Spinal cord (tissue), 10 donors: ENCODE data around the gene GRK4. TPM values are rescaled to one million over a fixed set of nuclear protein-coding genes. Genes with fewer than 3 reads are reported as not detected.

Source experiments
- DNase-seq, 6 donors: peaks; one replicate each; pipeline versions ENCODE4 v3.0.0 to v3.0.0-alpha.2; 2013 to 2015; ENCODE audit warnings: low spot score in 6 of 6, low read depth in 4 of 6
- H3K27ac ChIP-seq: one replicate; pipeline ENCODE4 v1.5.1; 2013; ENCODE audit warnings: low read depth, low read length, control low read depth
- H3K27me3 ChIP-seq: one replicate; pipeline ENCODE4 v1.6.1; 2013; ENCODE audit warnings: low read length; ENCODE audit not compliant: control insufficient read depth, insufficient read depth
- H3K36me3 ChIP-seq: one replicate; pipeline ENCODE4 v1.6.1; 2013; ENCODE audit warnings: low read length; ENCODE audit not compliant: control insufficient read depth, insufficient read depth
- H3K4me1 ChIP-seq: one replicate; pipeline ENCODE4 v1.6.1; 2013; ENCODE audit warnings: low read length; ENCODE audit not compliant: control insufficient read depth, insufficient read depth
- H3K4me3 ChIP-seq: one replicate; pipeline ENCODE4 v1.5.1; 2013; ENCODE audit warnings: low read depth, low read length, control low read depth
- H3K9me3 ChIP-seq: one replicate; pipeline ENCODE4 v1.6.1; 2013; ENCODE audit warnings: low read length; ENCODE audit not compliant: control insufficient read depth, insufficient read depth
- WGBS: methylation state at CpG from one replicate; pipeline ENCODE4 v1.1.5; 2013; ENCODE audit warnings: missing lambda C conversion rate; ENCODE audit not compliant: insufficient coverage; 5-methylcytosine and 5-hydroxymethylcytosine counted together
- polyA plus RNA-seq, 2 donors: library from polyadenylated mRNA; unstranded; fragments of 120-200 nt; gene quantifications; one replicate each; pipeline ENCODE4 v1.2.1, GENCODE V29; 2013; ENCODE audit not compliant: insufficient read length in 2 of 2
- total RNA-seq, 2 donors: library from RNA; depleted of rRNA in 1 of 2; stranded (reverse); fragments of 120-200 nt in 1 of 2; fragments of >200 nt in 1 of 2; gene quantifications; one replicate each; pipeline versions ENCODE4 v1.2.3 to v1.2.4, GENCODE V29; 2013 to 2014
- donor health status: healthy.

The GRK4 gene
- total and polyA plus RNA-seq, 4 donors, result 14.7 to 40.8 (median 23.8) TPM

DNA sequence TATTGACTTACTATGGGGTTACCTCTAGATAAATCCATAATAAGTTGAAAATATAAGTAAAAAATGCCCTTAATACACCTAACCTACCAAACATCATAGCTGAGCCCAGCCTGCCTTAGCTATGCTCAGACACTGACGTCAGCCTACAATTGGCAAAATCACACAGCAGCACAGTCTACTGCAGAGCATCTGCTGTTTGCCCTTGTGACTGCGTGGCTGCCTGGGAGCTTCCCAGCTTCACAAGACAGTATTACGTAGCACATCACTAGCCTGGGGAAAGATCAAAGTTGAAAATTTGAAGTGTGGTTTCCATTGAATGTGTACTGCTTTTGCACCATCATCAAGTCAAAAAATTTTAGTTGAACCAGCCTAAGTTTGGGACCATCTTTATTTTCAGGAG lies 102.2 kb downstream of the GRK4 start:
- 75% methylated on average over 1 of the region's 3 CpGs for WGBS
- H3K4me3 ChIP-seq, result no peak overlapping the region
- DNase-seq, result no peak

DNA sequence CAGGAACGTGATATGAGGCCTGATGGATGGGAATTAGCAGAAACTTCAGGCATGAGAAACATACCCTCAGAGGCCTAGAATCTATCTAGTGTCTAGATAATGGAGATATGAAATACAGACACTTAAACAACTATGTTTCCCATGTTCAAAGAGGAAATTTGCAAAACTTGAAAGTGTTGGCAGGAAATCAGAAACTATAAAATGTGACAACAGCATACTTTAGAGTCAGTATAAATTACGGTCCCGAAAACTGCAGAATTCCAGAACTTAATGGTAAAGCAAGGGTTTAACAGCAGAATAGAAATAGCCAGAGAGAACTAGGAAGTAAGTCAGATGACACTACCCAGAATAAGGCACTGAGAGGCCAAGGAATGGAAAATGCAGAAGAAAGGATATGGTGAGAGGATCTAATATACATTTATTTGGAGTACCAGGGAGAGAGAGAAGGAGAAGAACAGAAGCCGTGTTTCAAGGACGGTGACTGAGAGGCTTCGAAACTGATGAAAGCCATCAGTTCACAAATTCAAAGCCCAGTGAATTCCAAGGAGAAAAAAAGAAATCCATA lies 103.5 kb downstream of the GRK4 start:
- no peak overlapping the region for H3K27ac ChIP-seq
- no peaks in the 10 kb centered on the region for H3K36me3 ChIP-seq
- no peak overlapping the region for H3K4me3 ChIP-seq
- H3K9me3 ChIP-seq, result no peaks in the 10 kb centered on the region
- DNase-seq, result no peak
- no peaks in the 10 kb centered on the region for H3K27me3 ChIP-seq
- no peaks in the 10 kb centered on the region for H3K4me1 ChIP-seq
- 93% methylated on average over 2 of the region's 6 CpGs for WGBS

More for the DNA sequence above, 102.2 kb downstream of the GRK4 start:
- no peaks in the 10 kb centered on the region for H3K36me3 ChIP-seq
- no peak overlapping the region for H3K27ac ChIP-seq
- H3K9me3 ChIP-seq, result no peaks in the 10 kb centered on the region
- H3K27me3 ChIP-seq, result no peaks in the 10 kb centered on the region
- no peaks in the 10 kb centered on the region for H3K4me1 ChIP-seq

- WGBS, result 64% methylated on average over 5 of the region's 6 CpGs
- H3K27ac ChIP-seq, result no peak overlapping the region
- DNase-seq, result no peak
- H3K9me3 ChIP-seq, result no peaks in the 10 kb centered on the region
- H3K27me3 ChIP-seq, result no peaks in the 10 kb centered on the region
- H3K36me3 ChIP-seq, result no peaks in the 10 kb centered on the region
- H3K4me1 ChIP-seq, result no peaks in the 10 kb centered on the region
- no peak overlapping the region for H3K4me3 ChIP-seq
Observed at GRCh38 chr4:3067473-3068001, 104.2 kb downstream of the GRK4 start.

DNA sequence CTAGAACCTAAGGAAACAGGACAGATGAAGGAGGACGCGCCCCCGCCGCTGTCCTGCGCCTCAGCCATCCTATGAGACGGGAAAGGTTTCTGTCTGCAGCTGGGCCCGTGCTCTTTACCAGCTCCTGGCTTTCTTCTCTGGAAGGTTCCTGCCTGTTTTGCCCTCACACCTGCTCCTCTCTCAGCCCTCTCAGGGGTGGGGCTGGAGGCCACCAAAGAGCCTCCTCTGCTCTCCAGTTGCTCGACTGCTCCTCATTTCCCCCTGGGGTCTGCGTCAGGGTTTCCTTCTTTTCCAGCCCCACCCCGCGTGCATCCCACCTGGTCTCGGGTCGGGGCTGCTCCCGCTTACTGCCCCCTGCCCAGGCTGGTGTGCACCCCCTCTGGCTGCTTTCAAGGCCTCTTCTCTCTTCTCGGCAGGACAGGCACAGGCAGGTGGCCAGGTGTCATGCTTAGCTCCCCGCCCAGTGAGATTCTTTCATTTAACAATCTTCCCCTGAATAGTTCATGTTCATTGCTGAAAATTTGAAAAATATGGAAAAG lies 106.4 kb downstream of the GRK4 start:
- DNase-seq, result no peak
- WGBS, result 66% methylated on average over 15 of the region's 16 CpGs
- no peaks in the 10 kb centered on the region for H3K27me3 ChIP-seq

DNA sequence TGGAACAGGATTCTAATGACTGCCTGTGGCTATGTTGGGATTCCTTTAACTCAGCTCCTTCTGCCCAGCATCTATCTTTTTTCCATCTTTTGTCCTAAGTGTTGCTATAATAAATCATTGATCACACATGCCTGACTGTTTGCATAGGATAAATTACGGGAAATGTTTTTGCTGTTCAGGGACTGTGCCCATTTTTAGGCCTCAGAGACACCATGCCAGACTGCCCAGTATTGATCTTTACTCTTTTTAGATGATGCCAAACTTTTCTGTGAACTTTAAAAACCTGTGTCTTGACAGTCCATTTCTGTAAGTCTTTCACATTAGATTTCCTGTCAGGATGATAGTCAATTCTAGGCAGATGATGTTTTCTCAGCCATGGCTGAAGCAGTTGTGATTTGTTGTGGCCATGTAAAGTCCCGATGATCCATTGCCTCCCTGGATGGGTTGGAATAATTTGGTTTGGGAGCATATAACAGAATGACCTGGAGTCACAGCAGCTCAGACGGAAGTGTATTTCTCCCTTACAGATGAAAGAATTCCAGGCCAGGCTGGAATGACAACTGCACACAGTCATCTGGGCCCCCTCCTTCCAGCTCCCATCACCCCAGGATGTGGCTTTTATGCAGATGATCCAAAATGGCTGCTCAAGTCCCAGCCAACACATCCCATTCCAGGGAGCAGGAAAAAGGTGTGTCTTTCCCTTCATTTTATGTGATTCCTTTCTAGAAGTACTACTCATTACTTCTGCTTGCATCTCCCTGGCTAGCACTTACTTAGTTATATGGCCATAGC lies 107.5 kb downstream of the GRK4 start:
- H3K4me1 ChIP-seq, result peaks cover 13% of the 10 kb centered on the region
- H3K36me3 ChIP-seq, result no peaks in the 10 kb centered on the region
- no peak overlapping the region for H3K4me3 ChIP-seq
- H3K27me3 ChIP-seq, result no peaks in the 10 kb centered on the region
- H3K27ac ChIP-seq, result no peak overlapping the region
- no peak for DNase-seq
- 86% methylated on average over 1 of the region's 3 CpGs for WGBS
- H3K9me3 ChIP-seq, result no peaks in the 10 kb centered on the region

More for the DNA sequence above, 106.4 kb downstream of the GRK4 start:
- Histone ChIP-seq H3K4me3 (no peak overlapping the region), H3K9me3 (no peaks in the 10 kb centered on the region), H3K27ac (no peak overlapping the region), H3K4me1 (peaks cover 9% of the 10 kb centered on the region), H3K36me3 (no peaks in the 10 kb centered on the region)

DNA sequence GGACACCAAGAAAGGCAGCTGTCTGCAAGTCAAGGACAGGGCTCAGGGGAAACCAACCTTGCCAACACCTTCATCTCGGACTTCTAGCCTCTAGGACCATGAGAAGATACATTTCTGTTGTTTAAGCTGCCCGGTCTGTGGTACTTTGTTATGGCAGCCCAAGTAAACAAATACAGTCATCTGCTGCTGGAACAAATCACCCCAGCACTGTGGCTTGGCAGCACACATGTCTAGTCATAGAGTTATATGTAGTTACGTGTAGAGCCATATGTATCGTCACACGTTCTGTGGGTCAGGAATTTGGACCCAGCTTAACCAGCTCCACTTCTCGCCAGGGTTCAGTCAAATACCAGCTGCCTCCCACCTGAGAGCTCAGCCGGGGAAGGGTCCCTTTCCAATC lies 108.4 kb downstream of the GRK4 start:
- Histone ChIP-seq H3K36me3 (no peaks in the 10 kb centered on the region), H3K4me3 (no peak overlapping the region), H3K9me3 (no peaks in the 10 kb centered on the region), H3K27ac (no peak overlapping the region), H3K27me3 (no peaks in the 10 kb centered on the region), H3K4me1 (peaks cover 14% of the 10 kb centered on the region)
- 90% methylated on average over 7 of the region's 7 CpGs for WGBS
- no peak for DNase-seq

DNA sequence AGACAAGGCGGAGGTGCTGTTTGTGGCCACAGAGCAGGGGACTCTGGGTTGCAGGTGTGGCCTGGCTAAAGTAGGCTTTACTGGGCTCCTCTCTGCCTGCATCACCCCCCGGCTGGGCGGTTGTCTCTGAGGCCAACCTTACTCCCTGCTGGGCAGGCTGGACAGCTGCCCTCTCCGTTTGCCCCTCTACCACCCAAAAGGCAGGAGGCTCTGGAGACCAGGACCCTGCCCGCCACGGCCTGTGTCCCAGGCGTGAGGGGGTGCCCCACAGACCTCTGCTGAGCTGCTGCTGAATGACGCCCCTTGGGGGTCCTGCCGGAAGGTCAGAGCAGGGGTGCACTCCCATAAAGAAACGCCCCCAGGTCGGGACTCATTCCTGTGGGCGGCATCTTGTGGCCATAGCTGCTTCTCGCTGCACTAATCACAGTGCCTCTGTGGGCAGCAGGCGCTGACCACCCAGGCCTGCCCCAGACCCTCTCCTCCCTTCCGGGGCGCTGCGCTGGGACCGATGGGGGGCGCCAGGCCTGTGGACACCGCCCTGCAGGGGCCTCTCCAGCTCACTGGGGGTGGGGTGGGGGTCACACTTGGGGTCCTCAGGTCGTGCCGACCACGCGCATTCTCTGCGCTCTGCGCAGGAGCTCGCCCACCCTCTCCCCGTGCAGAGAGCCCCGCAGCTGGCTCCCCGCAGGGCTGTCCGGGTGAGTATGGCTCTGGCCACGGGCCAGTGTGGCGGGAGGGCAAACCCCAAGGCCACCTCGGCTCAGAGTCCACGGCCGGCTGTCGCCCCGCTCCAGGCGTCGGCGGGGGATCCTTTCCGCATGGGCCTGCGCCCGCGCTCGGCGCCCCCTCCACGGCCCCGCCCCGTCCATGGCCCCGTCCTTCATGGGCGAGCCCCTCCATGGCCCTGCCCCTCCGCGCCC lies 110.0 kb downstream of the GRK4 start:
- 8% methylated on average over 40 of the region's 54 CpGs for WGBS
- Histone ChIP-seq H3K27ac (peak overlapping the region; percentile 57), H3K9me3 (no peaks in the 10 kb centered on the region), H3K27me3 (no peaks in the 10 kb centered on the region), H3K4me3 (peak overlapping the region; percentile 69), H3K36me3 (no peaks in the 10 kb centered on the region), H3K4me1 (peaks cover 14% of the 10 kb centered on the region)
- DNase-seq, result peak in 2 of 6 donors; percentile 31 to 39

- WGBS, result under 1% methylated on average over 56 of the region's 81 CpGs
- no peaks in the 10 kb centered on the region for H3K27me3 ChIP-seq
- DNase-seq, result peak; percentile 92 to 99 (median 96)
Observed at GRCh38 chr4:3074078-3074845, 110.9 kb downstream of the GRK4 start, which contains the start of the genes HTT and HTT-AS. Gene HTT (plus strand): TSS chr4:3074681. CDS start chr4:3074826, 145 bp downstream. Gene HTT-AS (minus strand): TSS chr4:3074538.

More at GRCh38 chr4:3074078-3074845, 110.9 kb downstream of the GRK4 start, which contains the start of the genes HTT and HTT-AS:
- H3K9me3 ChIP-seq, result no peaks in the 10 kb centered on the region
- peaks cover 14% of the 10 kb centered on the region for H3K4me1 ChIP-seq
- peak within 1 kb of the TSS; percentile 96 for H3K27ac ChIP-seq
- peak within 1 kb of the TSS; percentile 83 for H3K4me3 ChIP-seq
- no peaks in the 10 kb centered on the region for H3K36me3 ChIP-seq
